SK-N-SH (cell line): Measurements from ENCODE around the gene PXDN. TPM values are rescaled to one million over a fixed set of nuclear protein-coding genes. Genes with fewer than 3 reads are reported as not detected.

Experiments
- CTCF ChIA-PET: fragments of 300-600, 350-600 bp; formaldehyde crosslinking; extraction: SDS; loops from one replicate; lab custom pipeline; 2021; lab: Yijun Ruan, JAX
- POLR2A ChIA-PET: fragments of 350-600 bp; sonication (Branson Sonifier 250); formaldehyde crosslinking; extraction: SDS; loops from one replicate; lab custom pipeline; 2020; ENCODE audit warnings: antibody characterized with exemption, inconsistent platforms; lab: Yijun Ruan, JAX
- DNase-seq: peaks from one replicate; pipeline ENCODE4 v3.0.0; 2012
- H2AFZ ChIP-seq: fragments of 200-600 bp; sonication (generic); 2 replicates; pipeline ENCODE4 v1.8.1; 2016; ENCODE audit warnings: antibody characterized with exemption, mild to moderate bottlenecking, low read depth
- H3F3A ChIP-seq: fragments of 200-600 bp; sonication (generic); replicated peaks from 2 replicates; pipeline ENCODE3; 2016; ENCODE audit warnings: antibody characterized with exemption, mild to moderate bottlenecking; ENCODE audit not compliant: insufficient read depth
- H3K27ac ChIP-seq, 2 experiments: fragments of 200-500 bp in 1 of 2; fragments of 200-600 bp in 1 of 2; sonication (Bioruptor generic) in 1 of 2; sonication (generic), shearing (Covaris generic) in 1 of 2; 2 replicates each; pipeline versions ENCODE4 v1.5.1 to v1.6.1; 2014 to 2016; ENCODE audit warnings: low read depth in 2 of 2, inconsistent platforms in 1 of 2, low read length in 1 of 2, mild to moderate bottlenecking in 1 of 2, mixed read lengths in 1 of 2
- H3K27me3 ChIP-seq: fragments of 200-600 bp; sonication (generic), shearing (Covaris generic); 2 replicates; pipeline ENCODE4 v1.6.1; 2016; ENCODE audit warnings: mixed run types; ENCODE audit not compliant: insufficient read depth
- H3K36me3 ChIP-seq, 2 experiments: fragments of 200-500 bp in 1 of 2; fragments of 200-600 bp in 1 of 2; sonication (Bioruptor generic) in 1 of 2; sonication (generic) in 1 of 2; replicated peaks in 1 of 2; 2 replicates each; pipeline versions ENCODE3 to v1.5.1; 2014 to 2016; ENCODE audit warnings: low read length in 1 of 2, mild to moderate bottlenecking in 1 of 2; ENCODE audit not compliant: insufficient read depth in 2 of 2, control insufficient read depth in 1 of 2
- H3K4me1 ChIP-seq, 2 experiments: fragments of 200-500 bp in 1 of 2; fragments of 200-600 bp in 1 of 2; sonication (Bioruptor generic) in 1 of 2; sonication (generic), shearing (Covaris generic) in 1 of 2; 2 replicates each; pipeline versions ENCODE4 v1.5.1 to v1.6.1; 2014 to 2016; ENCODE audit warnings: low read depth in 1 of 2, low read length in 1 of 2, mixed run types in 1 of 2; ENCODE audit not compliant: insufficient read depth in 2 of 2, control insufficient read depth in 1 of 2
- H3K4me2 ChIP-seq: fragments of 200-600 bp; sonication (generic), shearing (Covaris generic); 2 replicates; pipeline ENCODE4 v1.6.1; 2017; ENCODE audit warnings: mixed run types
- H3K4me3 ChIP-seq, 2 experiments: fragments of 200-500 bp in 1 of 2; fragments of 200-600 bp in 1 of 2; sonication (Bioruptor generic) in 1 of 2; sonication (generic), shearing (Covaris generic) in 1 of 2; 2 replicates each; pipeline versions ENCODE4 v1.5.1 to v1.8.1; 2014 to 2016; ENCODE audit warnings: low read depth in 2 of 2, inconsistent platforms in 1 of 2, low read length in 1 of 2, mild to moderate bottlenecking in 1 of 2, mixed read lengths in 1 of 2, moderate library complexity in 1 of 2
- H3K79me2 ChIP-seq: fragments of 200-600 bp; sonication (generic); 2 replicates; pipeline ENCODE4 v1.8.1; 2017; ENCODE audit warnings: mild to moderate bottlenecking; ENCODE audit not compliant: insufficient read depth
- H3K9ac ChIP-seq: fragments of 200-600 bp; sonication (generic); 2 replicates; pipeline ENCODE4 v1.6.1; 2017; ENCODE audit warnings: mixed run types
- H3K9me2 ChIP-seq: fragments of 200-600 bp; sonication (generic); 2 replicates; pipeline ENCODE4 v1.6.1; 2017; ENCODE audit warnings: mixed run types
- H3K9me3 ChIP-seq: fragments of 200-600 bp; sonication (generic); 2 replicates; pipeline ENCODE4 v1.6.1; 2017; ENCODE audit warnings: mixed run types, mild to moderate bottlenecking, moderate library complexity
- H4K20me1 ChIP-seq: fragments of 200-600 bp; sonication (generic); 2 replicates; pipeline ENCODE4 v1.6.1; 2017; ENCODE audit warnings: mild to moderate bottlenecking, mixed run types; ENCODE audit not compliant: insufficient read depth
- CHD2 ChIP-seq: fragments of 150-350 bp; IDR thresholded peaks from 2 replicates; pipeline ENCODE4 v1.6.1; 2018; ENCODE audit warnings: low read length; ENCODE audit not compliant: partially characterized antibody
- EP300 ChIP-seq, 2 experiments: IDR thresholded peaks; 2 replicates each; pipeline versions ENCODE4 v1.4.0 to v1.6.1; 2012; ENCODE audit warnings: borderline replicate concordance in 1 of 2, low read depth in 1 of 2, low read length in 1 of 2
- EZH2phosphoT487 ChIP-seq: fragments of 200-600 bp; sonication (generic); IDR thresholded peaks from 2 replicates; pipeline ENCODE4 v1.6.1; 2017; ENCODE audit warnings: low read depth, mixed run types, mild to moderate bottlenecking, antibody characterized with exemption, moderate library complexity, borderline replicate concordance
- FOSL2 ChIP-seq: IDR thresholded peaks from 2 replicates; pipeline ENCODE4 v1.4.0; 2012; ENCODE audit warnings: low read depth, mild to moderate bottlenecking, moderate library complexity, borderline replicate concordance
- GABPA ChIP-seq: IDR thresholded peaks from 2 replicates; pipeline ENCODE4 v1.4.0; 2012; ENCODE audit warnings: low read depth, mild to moderate bottlenecking
- MXI1 ChIP-seq: IDR thresholded peaks from 2 replicates; pipeline ENCODE4 v1.6.1; 2012; ENCODE audit warnings: mild to moderate bottlenecking, low read depth, low read length, improper control_type of control experiment
- NFIC ChIP-seq: IDR thresholded peaks from 2 replicates; pipeline ENCODE4 v1.4.0; 2012; ENCODE audit warnings: borderline replicate concordance
- NRF1 ChIP-seq: IDR thresholded peaks from 2 replicates; pipeline ENCODE4 v1.6.1; 2012; ENCODE audit warnings: low read depth, mild to moderate bottlenecking, low read length
- POLR2AphosphoS5 ChIP-seq: IDR thresholded peaks from 2 replicates; pipeline ENCODE4 v1.6.1; 2012; ENCODE audit warnings: low read depth, low read length
- RCOR1 ChIP-seq: fragments of 150-350 bp; IDR thresholded peaks from 2 replicates; pipeline ENCODE4 v1.6.1; 2017; ENCODE audit warnings: antibody characterized with exemption, low read length
- SIN3A ChIP-seq: IDR thresholded peaks from 2 replicates; pipeline ENCODE4 v1.6.1; 2012; ENCODE audit warnings: low read depth, mild to moderate bottlenecking, low read length, moderate library complexity, borderline replicate concordance
- YY1 ChIP-seq: IDR thresholded peaks from 2 replicates; pipeline ENCODE4 v1.4.0; 2012; ENCODE audit warnings: low read depth, mild to moderate bottlenecking
- WGBS: methylation state at CpG from one replicate; pipeline ENCODE4 v1.1.6; 2017; ENCODE audit warnings: low lambda C conversion rate; 5-methylcytosine and 5-hydroxymethylcytosine counted together
- polyA plus RNA-seq, 3 experiments: library from polyadenylated mRNA; depleted of rRNA; stranded (reverse); fragments of >200 nt; gene quantifications; 2 replicates each; pipeline ENCODE4 v1.2.3, GENCODE V29; 2012
- TF ChIP-seq, protein P1 (sequence below): fragments of 150-350 bp; IDR thresholded peaks from 2 replicates; pipeline ENCODE4 v1.6.1; 2017; ENCODE audit warnings: antibody characterized with exemption, low read length, low read depth, borderline replicate concordance
- TF ChIP-seq, protein P2 (sequence below): IDR thresholded peaks from 2 replicates; pipeline ENCODE4 v1.4.0; 2012; ENCODE audit warnings: low read depth, borderline replicate concordance
- TF ChIP-seq, protein P3 (sequence below): IDR thresholded peaks from 2 replicates; pipeline ENCODE4 v1.4.0; 2012; ENCODE audit warnings: low read depth
- TF ChIP-seq, protein P4 (sequence below): fragments of 200-600 bp; sonication (generic); IDR thresholded peaks from 2 replicates; pipeline ENCODE4 v1.6.1; 2017; ENCODE audit warnings: antibody characterized with exemption, mild to moderate bottlenecking, moderate library complexity

The PXDN gene
- polyA plus RNA-seq, 1 of the 3 experiments (the other 2 are of a cell fraction), result 146 TPM

DNA sequence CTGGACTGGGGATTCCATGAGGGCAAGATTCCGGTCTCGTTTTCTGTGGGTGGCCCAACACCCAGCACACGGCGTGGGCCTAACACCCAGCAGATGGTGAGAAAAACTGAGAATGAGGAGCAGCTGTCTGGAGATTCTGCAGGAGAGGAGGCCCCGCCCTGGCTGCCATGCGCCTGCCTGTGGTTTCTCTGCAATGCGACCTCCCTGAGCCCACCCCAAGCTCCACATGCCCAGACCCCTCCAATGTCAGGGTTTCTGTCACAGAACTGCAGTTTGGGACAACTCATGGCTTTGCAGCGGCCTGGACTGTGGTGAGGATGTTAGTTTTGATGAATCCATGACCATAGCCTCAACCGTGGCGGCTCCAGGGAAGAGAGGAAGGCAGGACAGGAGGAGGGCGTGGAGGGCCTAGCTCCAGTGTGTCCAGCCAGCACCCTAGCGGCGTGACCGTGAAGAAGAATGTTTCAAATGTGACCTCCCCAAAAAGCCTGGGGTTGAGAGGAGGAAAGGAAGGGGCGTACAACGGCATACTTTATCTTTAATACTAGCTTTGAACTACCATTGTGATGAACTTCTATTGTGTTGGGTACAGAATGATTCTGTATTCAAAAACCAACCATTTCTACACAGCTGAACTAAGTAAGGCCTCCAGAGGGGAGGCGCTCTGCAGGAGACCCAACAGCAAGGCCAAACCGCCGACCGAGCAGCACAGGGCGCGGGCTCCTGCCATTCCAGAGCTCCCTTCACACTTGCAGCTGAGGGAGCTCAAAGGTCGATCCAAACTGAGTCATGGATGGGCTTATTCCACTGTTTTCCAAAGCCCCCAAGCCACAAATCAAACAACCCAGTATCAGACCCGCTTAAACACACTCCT lies 3.4 kb downstream of the PXDN start:
- Histone ChIP-seq H3K27ac (peak overlapping the region; percentile 51 to 98; a peak in 1 of 4 replicates), H3K4me2 (peak overlapping the region; percentile 27; the same call in 1 of the 2 replicates), H3K27me3 (no peaks in the 10 kb centered on the region), H3K79me2 (peaks cover 80% of the 10 kb centered on the region), H3K9me3 (no peaks in the 10 kb centered on the region), H3F3A (peaks cover 45% of the 10 kb centered on the region), H4K20me1 (no peaks in the 10 kb centered on the region), H3K9me2 (no peaks in the 10 kb centered on the region), H3K4me1 (peaks cover 44 to 73% of the 10 kb centered on the region in 2 experiments), H3K9ac (no peak overlapping the region), H2AFZ (no peak overlapping the region), H3K36me3 (peaks cover 7 to 10% of the 10 kb centered on the region in 2 experiments), H3K4me3 (no peak overlapping the region)
- TF ChIP-seq NFIC (no peak), EZH2phosphoT487 (no peak), SIN3A (no peak)
- TF ChIP-seq, protein P1, sequence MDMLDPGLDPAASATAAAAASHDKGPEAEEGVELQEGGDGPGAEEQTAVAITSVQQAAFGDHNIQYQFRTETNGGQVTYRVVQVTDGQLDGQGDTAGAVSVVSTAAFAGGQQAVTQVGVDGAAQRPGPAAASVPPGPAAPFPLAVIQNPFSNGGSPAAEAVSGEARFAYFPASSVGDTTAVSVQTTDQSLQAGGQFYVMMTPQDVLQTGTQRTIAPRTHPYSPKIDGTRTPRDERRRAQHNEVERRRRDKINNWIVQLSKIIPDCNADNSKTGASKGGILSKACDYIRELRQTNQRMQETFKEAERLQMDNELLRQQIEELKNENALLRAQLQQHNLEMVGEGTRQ, result no peak
- ChIA-PET POLR2A (interaction anchor here (2.4 kb wide), 1 partner anchor 10 kb away, joined by 12 read pairs; no protein-coding TSS in a partner anchor), CTCF (interaction anchor here (1.1 to 3.3 kb wide), 14 partner anchors 9 to 194 kb away, joined by 3 to 35 read pairs (median 6); no protein-coding TSS in a partner anchor)
- 89% methylated on average over 24 of the region's 24 CpGs for WGBS
- DNase-seq, result no peak

DNA sequence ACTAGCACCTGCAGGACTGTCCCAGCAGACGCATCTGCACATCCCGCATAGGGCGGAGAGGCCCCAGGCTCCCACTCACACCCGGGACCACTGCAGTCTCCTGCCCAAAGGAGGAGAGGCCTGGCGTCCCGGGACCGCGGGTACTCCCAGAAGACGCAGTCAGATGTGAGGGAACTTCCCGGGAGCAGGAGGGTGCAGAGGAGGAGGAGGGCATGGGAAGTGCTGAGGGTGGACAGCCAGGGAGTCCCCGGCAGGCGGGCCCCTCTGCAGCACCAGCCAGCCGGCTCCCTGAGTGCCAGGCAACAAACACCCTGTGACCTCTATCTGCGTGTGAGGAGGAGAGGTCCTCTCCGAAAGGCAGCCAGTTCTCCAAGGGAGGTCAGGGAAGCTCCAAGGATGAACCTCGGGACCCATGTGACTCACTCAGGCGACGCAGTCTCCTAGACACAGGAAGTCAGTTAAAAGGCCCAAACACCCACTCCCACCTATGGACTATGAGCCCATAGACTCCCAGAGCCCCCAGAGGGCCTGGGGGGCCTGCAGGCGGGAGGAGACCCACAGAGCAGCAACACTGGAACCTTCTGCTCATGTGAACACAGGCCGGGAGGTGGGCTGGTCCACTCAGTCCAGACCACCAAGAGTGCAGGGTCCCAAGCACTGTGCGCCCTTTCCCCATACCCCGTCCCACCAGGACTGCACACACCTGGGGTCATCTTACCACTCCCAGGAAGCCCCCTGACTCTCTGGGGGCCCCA lies 4.2 kb downstream of the PXDN start:
- Histone ChIP-seq H3K9ac (no peak overlapping the region), H3K27ac (peak overlapping the region; percentile 12 to 51)
- POLR2A ChIA-PET, result no interaction called here

More for the DNA sequence above, 4.2 kb downstream of the PXDN start:
- TF ChIP-seq EP300 (IDR thresholded peaks at IDR 0.05; ENCODE audit: borderline replicate concordance in 1 of 2, low read depth in 1 of 2, low read length in 1 of 2) (no peak), NRF1 (no peak), POLR2AphosphoS5 (no peak), MXI1 (no peak), RCOR1 (no peak), EZH2phosphoT487 (no peak), FOSL2 (no peak), YY1 (no peak), CHD2 (no peak), GABPA (no peak)
- TF ChIP-seq, protein P2, sequence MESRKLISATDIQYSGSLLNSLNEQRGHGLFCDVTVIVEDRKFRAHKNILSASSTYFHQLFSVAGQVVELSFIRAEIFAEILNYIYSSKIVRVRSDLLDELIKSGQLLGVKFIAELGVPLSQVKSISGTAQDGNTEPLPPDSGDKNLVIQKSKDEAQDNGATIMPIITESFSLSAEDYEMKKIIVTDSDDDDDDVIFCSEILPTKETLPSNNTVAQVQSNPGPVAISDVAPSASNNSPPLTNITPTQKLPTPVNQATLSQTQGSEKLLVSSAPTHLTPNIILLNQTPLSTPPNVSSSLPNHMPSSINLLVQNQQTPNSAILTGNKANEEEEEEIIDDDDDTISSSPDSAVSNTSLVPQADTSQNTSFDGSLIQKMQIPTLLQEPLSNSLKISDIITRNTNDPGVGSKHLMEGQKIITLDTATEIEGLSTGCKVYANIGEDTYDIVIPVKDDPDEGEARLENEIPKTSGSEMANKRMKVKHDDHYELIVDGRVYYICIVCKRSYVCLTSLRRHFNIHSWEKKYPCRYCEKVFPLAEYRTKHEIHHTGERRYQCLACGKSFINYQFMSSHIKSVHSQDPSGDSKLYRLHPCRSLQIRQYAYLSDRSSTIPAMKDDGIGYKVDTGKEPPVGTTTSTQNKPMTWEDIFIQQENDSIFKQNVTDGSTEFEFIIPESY, result no peak
- TF ChIP-seq, protein P3, sequence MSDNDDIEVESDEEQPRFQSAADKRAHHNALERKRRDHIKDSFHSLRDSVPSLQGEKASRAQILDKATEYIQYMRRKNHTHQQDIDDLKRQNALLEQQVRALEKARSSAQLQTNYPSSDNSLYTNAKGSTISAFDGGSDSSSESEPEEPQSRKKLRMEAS, result no peak
- TF ChIP-seq, protein P4, sequence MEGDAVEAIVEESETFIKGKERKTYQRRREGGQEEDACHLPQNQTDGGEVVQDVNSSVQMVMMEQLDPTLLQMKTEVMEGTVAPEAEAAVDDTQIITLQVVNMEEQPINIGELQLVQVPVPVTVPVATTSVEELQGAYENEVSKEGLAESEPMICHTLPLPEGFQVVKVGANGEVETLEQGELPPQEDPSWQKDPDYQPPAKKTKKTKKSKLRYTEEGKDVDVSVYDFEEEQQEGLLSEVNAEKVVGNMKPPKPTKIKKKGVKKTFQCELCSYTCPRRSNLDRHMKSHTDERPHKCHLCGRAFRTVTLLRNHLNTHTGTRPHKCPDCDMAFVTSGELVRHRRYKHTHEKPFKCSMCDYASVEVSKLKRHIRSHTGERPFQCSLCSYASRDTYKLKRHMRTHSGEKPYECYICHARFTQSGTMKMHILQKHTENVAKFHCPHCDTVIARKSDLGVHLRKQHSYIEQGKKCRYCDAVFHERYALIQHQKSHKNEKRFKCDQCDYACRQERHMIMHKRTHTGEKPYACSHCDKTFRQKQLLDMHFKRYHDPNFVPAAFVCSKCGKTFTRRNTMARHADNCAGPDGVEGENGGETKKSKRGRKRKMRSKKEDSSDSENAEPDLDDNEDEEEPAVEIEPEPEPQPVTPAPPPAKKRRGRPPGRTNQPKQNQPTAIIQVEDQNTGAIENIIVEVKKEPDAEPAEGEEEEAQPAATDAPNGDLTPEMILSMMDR, result no peak
- TF ChIP-seq, protein P1, result no peak
- Histone ChIP-seq H3K9me2 (no peaks in the 10 kb centered on the region), H3F3A (peaks cover 47% of the 10 kb centered on the region), H3K9me3 (peaks cover 4% of the 10 kb centered on the region; the same call in 1 of the 2 replicates), H3K4me1 (peaks cover 44 to 70% of the 10 kb centered on the region in 2 experiments), H3K79me2 (peaks cover 81% of the 10 kb centered on the region), H2AFZ (no peak overlapping the region), H3K4me2 (peak overlapping the region; percentile 27), H3K36me3 (peaks cover 7 to 18% of the 10 kb centered on the region in 2 experiments), H4K20me1 (no peaks in the 10 kb centered on the region), H3K27me3 (no peaks in the 10 kb centered on the region), H3K4me3 (no peak overlapping the region)
- 77% methylated on average over 22 of the region's 22 CpGs for WGBS
- CTCF ChIA-PET, result interaction anchor here (1.1 to 7.1 kb wide), 11 partner anchors 8 to 194 kb away, joined by 3 to 47 read pairs (median 6); no protein-coding TSS in a partner anchor
- no peak for DNase-seq
